H9 (cell line): ENCODE data around the gene MCU. TPM values are rescaled to one million over a fixed set of nuclear protein-coding genes. Genes with fewer than 3 reads are reported as not detected.

Source experiments
- DNase-seq: peaks from one replicate; pipeline ENCODE4 v3.0.0-alpha.2; 2017
- H2AFZ ChIP-seq: one replicate; pipeline ENCODE4 v1.6.1; 2013; ENCODE audit warnings: mild to moderate bottlenecking, low read length, control low read depth, moderate library complexity
- H2AK5ac ChIP-seq: 2 replicates; pipeline ENCODE4 v1.6.1; 2013; ENCODE audit warnings: low read length, control low read depth, mixed read lengths; ENCODE audit not compliant: insufficient read length
- H2BK120ac ChIP-seq: one replicate; pipeline ENCODE4 v1.6.1; 2013; ENCODE audit warnings: low read depth, mild to moderate bottlenecking, low read length, control low read depth, inconsistent platforms; ENCODE audit not compliant: poor library complexity, severe bottlenecking
- H2BK12ac ChIP-seq: 2 replicates; pipeline ENCODE4 v1.6.1; 2013; ENCODE audit warnings: low read length, control low read depth, mixed read lengths, low read depth; ENCODE audit not compliant: insufficient read length
- H2BK15ac ChIP-seq: 2 replicates; pipeline ENCODE4 v1.6.1; 2013; ENCODE audit warnings: low read depth, low read length, control low read depth
- H2BK20ac ChIP-seq: one replicate; pipeline ENCODE4 v1.6.1; 2013; ENCODE audit warnings: low read depth, mild to moderate bottlenecking, low read length, control low read depth, inconsistent platforms; ENCODE audit not compliant: poor library complexity, severe bottlenecking
- H2BK5ac ChIP-seq: 2 replicates; pipeline ENCODE4 v1.6.1; 2013; ENCODE audit warnings: low read length, control low read depth, mixed read lengths; ENCODE audit not compliant: insufficient read length
- H3K14ac ChIP-seq: 2 replicates; pipeline ENCODE4 v1.6.1; 2013; ENCODE audit warnings: low read length, control low read depth; ENCODE audit not compliant: insufficient read depth
- H3K18ac ChIP-seq: 2 replicates; pipeline ENCODE4 v1.6.1; 2013; ENCODE audit warnings: low read depth, mild to moderate bottlenecking, mixed read lengths, low read length, control low read depth; ENCODE audit not compliant: insufficient read length
- H3K23ac ChIP-seq: 2 replicates; pipeline ENCODE4 v1.6.1; 2013; ENCODE audit warnings: low read length, control low read depth, mixed read lengths, low read depth; ENCODE audit not compliant: insufficient read length
- H3K23me2 ChIP-seq: 2 replicates; pipeline ENCODE4 v1.6.1; 2013; ENCODE audit warnings: low read depth, mild to moderate bottlenecking, mixed read lengths, low read length, control low read depth; ENCODE audit not compliant: insufficient read length, poor library complexity, severe bottlenecking
- H3K27ac ChIP-seq: 2 replicates; pipeline ENCODE4 v1.5.1; 2013; ENCODE audit warnings: low read length, control low read depth, mixed read lengths, low read depth; ENCODE audit not compliant: insufficient read length
- H3K27me3 ChIP-seq: 2 replicates; pipeline ENCODE4 v1.6.1; 2013; ENCODE audit warnings: low read length, control low read depth, inconsistent platforms; ENCODE audit not compliant: insufficient read depth
- H3K4ac ChIP-seq: 2 replicates; pipeline ENCODE4 v1.6.1; 2013; ENCODE audit warnings: low read depth, mild to moderate bottlenecking, control low read depth, inconsistent platforms, low read length, moderate library complexity
- H3K4me1 ChIP-seq: 2 replicates; pipeline ENCODE4 v1.6.1; 2013; ENCODE audit warnings: low read length, control low read depth, inconsistent platforms; ENCODE audit not compliant: insufficient read depth
- H3K4me2 ChIP-seq: 2 replicates; pipeline ENCODE4 v1.6.1; 2013; ENCODE audit warnings: low read length, control low read depth, mixed read lengths; ENCODE audit not compliant: insufficient read length, insufficient read depth
- H3K56ac ChIP-seq: 2 replicates; pipeline ENCODE4 v1.6.1; 2013; ENCODE audit warnings: low read depth, mild to moderate bottlenecking, mixed read lengths, low read length, control low read depth; ENCODE audit not compliant: insufficient read length
- H3K79me1 ChIP-seq: 2 replicates; pipeline ENCODE4 v1.6.1; 2013; ENCODE audit warnings: low read depth, mild to moderate bottlenecking, moderate library complexity, low read length, control low read depth, inconsistent platforms; ENCODE audit not compliant: insufficient read depth, poor library complexity, severe bottlenecking
- H3K79me2 ChIP-seq: 2 replicates; pipeline ENCODE4 v1.6.1; 2013; ENCODE audit warnings: low read length, control low read depth, inconsistent platforms; ENCODE audit not compliant: insufficient read depth
- H3K9ac ChIP-seq: 2 replicates; pipeline ENCODE4 v1.6.1; 2013; ENCODE audit warnings: low read length, control low read depth, mixed read lengths; ENCODE audit not compliant: insufficient read length; ENCODE audit errors: extremely low read depth
- H3K9me3 ChIP-seq: one replicate; pipeline ENCODE4 v1.6.1; 2013; ENCODE audit warnings: low read depth, low read length, inconsistent platforms; ENCODE audit not compliant: control insufficient read depth
- H3T11ph ChIP-seq: one replicate; pipeline ENCODE4 v1.6.1; 2013; ENCODE audit warnings: mild to moderate bottlenecking, low read length, control low read depth, inconsistent platforms
- H4K20me1 ChIP-seq: one replicate; pipeline ENCODE4 v1.6.1; 2013; ENCODE audit not compliant: control insufficient read depth, insufficient read length, insufficient read depth
- H4K5ac ChIP-seq: 2 replicates; pipeline ENCODE4 v1.6.1; 2013; ENCODE audit warnings: low read depth, mild to moderate bottlenecking, mixed read lengths, low read length, control low read depth; ENCODE audit not compliant: insufficient read length
- H4K8ac ChIP-seq: replicated peaks from 2 replicates; pipeline ENCODE4 v1.6.1; 2013; ENCODE audit warnings: low read length, control low read depth, mixed read lengths, low read depth; ENCODE audit not compliant: insufficient read length
- H4K91ac ChIP-seq: 2 replicates; pipeline ENCODE4 v1.6.1; 2013; ENCODE audit warnings: low read depth, mild to moderate bottlenecking, moderate library complexity, mixed read lengths, low read length, control low read depth; ENCODE audit not compliant: insufficient read length
- H3K27ac Mint-ChIP-seq, 3 experiments: 2 replicates in 2 of 3; 3 replicates in 1 of 3; pipeline ENCODE4 v1.8.0; 2020 to 2021; ENCODE audit warnings: mixed read lengths in 3 of 3, mild to moderate bottlenecking in 1 of 3, moderate library complexity in 1 of 3
- H3K27me3 Mint-ChIP-seq: 2 replicates; pipeline ENCODE4 v1.8.0; 2021; ENCODE audit warnings: low read depth, mild to moderate bottlenecking, moderate library complexity, mixed read lengths
- H3K36me3 Mint-ChIP-seq, 3 experiments: 2 replicates in 2 of 3; 3 replicates in 1 of 3; pipeline ENCODE4 v1.8.0; 2020 to 2021; ENCODE audit warnings: low read depth in 3 of 3, mixed read lengths in 3 of 3; ENCODE audit not compliant: insufficient read depth in 1 of 3
- H3K4me1 Mint-ChIP-seq, 2 experiments: 2 replicates each; pipeline ENCODE4 v1.8.0; 2020; ENCODE audit warnings: mixed read lengths in 2 of 2
- H3K4me3 Mint-ChIP-seq, 2 experiments: 2 replicates in 1 of 2; 3 replicates in 1 of 2; pipeline ENCODE4 v1.8.0; 2020 to 2021; ENCODE audit warnings: mild to moderate bottlenecking in 2 of 2, mixed read lengths in 2 of 2, moderate library complexity in 1 of 2
- H3K9me3 Mint-ChIP-seq, 2 experiments: 2 replicates in 1 of 2; 3 replicates in 1 of 2; pipeline ENCODE4 v1.8.0; 2020; ENCODE audit warnings: mild to moderate bottlenecking in 2 of 2, mixed read lengths in 2 of 2, moderate library complexity in 1 of 2
- CTCF ChIP-seq: fragments of 200-600 bp; sonication (generic); conservative IDR thresholded peaks from 3 replicates; pipeline ENCODE4 v1.8.0; 2021; ENCODE audit warnings: antibody characterized with exemption, mild to moderate bottlenecking
- WGBS: extraction: QIAGEN DNeasy Blood & Tissue Kit; methylation state at CpG from one replicate; pipeline ENCODE4 v1.1.7; 2013; ENCODE audit warnings: missing lambda C conversion rate, low lambda C conversion rate, mixed read lengths; ENCODE audit not compliant: insufficient read length; ENCODE audit errors: extremely low coverage; 5-methylcytosine and 5-hydroxymethylcytosine counted together
- total RNA-seq: library from RNA; stranded (reverse); gene quantifications from 2 replicates; pipeline ENCODE4 v1.2.1, GENCODE V29; 2021

Gene MCU
- total RNA-seq, 1 experiment from 2014 or later: 36.6 TPM

GRCh38 chr10:72841487-72841886, 149.5 kb downstream of the MCU start:
- no peaks in the 10 kb centered on the region for H3K4me1 ChIP-seq
- H3K14ac ChIP-seq: no peak overlapping the region
- no peak overlapping the region for H3T11ph ChIP-seq
- no peak overlapping the region for H3K56ac ChIP-seq
- H2BK20ac ChIP-seq: no peak overlapping the region
- no peak overlapping the region for H3K23ac ChIP-seq
- H2BK12ac ChIP-seq: no peak overlapping the region
- H4K91ac ChIP-seq: no peak overlapping the region
- no peak overlapping the region for H2BK5ac ChIP-seq
- no peak overlapping the region for H3K4me2 ChIP-seq
- no peak overlapping the region for H3K9ac ChIP-seq
- WGBS: no CpG with 5 or more reads among the region's 5 CpGs
- no peak overlapping the region for H2BK120ac ChIP-seq
- H3K4ac ChIP-seq: no peak overlapping the region
- H2AFZ ChIP-seq: no peak overlapping the region
- H4K8ac ChIP-seq: no peak overlapping the region
- no peak overlapping the region for H4K5ac ChIP-seq
- Mint-ChIP-seq H3K4me1 (no peaks in the 10 kb centered on the region), H3K36me3 (no peaks in the 10 kb centered on the region), H3K4me3 (no peak overlapping the region), H3K27me3 (no peaks in the 10 kb centered on the region), H3K27ac (no peak overlapping the region), H3K9me3 (no peaks in the 10 kb centered on the region)
- no peaks in the 10 kb centered on the region for H4K20me1 ChIP-seq
- H3K9me3 ChIP-seq: no peaks in the 10 kb centered on the region
- no peaks in the 10 kb centered on the region; the same call in 1 of the 2 replicates for H3K79me2 ChIP-seq
- no peaks in the 10 kb centered on the region for H3K23me2 ChIP-seq
- no peak overlapping the region for H3K27ac ChIP-seq
- no peak for TF ChIP-seq CTCF
- no peaks in the 10 kb centered on the region for H3K27me3 ChIP-seq
- H3K79me1 ChIP-seq: no peaks in the 10 kb centered on the region
- H3K18ac ChIP-seq: no peak overlapping the region
- no peak for DNase-seq
- H2BK15ac ChIP-seq: no peak overlapping the region
- no peak overlapping the region for H2AK5ac ChIP-seq
